Sigmoid colon (tissue), 3 donors: ENCODE results near the gene MPI.

Experiments used
- POLR2A ChIP-seq, 2 donors: fragments of 450-650 bp; IDR thresholded peaks; one replicate each; pipeline ENCODE4 v1.6.1; 2016; ENCODE audit warnings: antibody characterized with exemption in 2 of 2, mild to moderate bottlenecking in 2 of 2, moderate library complexity in 2 of 2
- TF ChIP-seq, protein P1 (sequence below), 4 experiments: fragments of 450-650 bp in 3 of 4; fragments of 200-600 bp in 1 of 4; IDR thresholded peaks; one replicate each; pipeline ENCODE4 v1.5.1; 2016 to 2019; ENCODE audit warnings: antibody characterized with exemption in 4 of 4, mild to moderate bottlenecking in 3 of 4, moderate library complexity in 2 of 4

DNA sequence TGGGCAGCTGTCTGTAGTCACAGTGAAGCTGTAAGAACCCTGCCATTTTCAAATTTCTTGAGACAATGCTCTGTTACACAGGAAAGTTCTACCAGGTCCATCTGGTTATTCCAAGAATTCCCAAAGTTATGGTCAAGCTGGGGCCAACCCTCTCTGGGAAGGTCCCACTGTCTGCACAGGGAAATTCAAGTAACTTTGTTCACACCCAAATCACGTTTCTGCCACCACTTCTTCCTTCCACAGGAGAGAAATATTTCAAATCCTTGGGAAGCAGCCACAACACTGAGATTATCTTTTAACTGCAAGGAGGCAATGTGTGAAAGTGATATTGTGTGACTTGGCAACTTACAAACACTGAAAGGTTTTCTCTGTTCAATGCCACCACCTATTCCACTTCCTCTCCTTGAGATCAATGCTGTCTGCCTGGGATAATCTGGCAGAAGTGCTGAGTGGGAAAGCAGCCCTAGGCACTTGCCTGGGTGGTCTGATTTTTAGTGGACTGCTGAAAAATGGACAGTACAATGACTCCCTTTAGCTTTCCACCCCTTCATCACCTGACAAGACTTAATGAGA lies 22.3 kb upstream of the MPI start:
- no peak for TF ChIP-seq POLR2A (IDR thresholded peaks at IDR 0.05)
- TF ChIP-seq, protein P1, sequence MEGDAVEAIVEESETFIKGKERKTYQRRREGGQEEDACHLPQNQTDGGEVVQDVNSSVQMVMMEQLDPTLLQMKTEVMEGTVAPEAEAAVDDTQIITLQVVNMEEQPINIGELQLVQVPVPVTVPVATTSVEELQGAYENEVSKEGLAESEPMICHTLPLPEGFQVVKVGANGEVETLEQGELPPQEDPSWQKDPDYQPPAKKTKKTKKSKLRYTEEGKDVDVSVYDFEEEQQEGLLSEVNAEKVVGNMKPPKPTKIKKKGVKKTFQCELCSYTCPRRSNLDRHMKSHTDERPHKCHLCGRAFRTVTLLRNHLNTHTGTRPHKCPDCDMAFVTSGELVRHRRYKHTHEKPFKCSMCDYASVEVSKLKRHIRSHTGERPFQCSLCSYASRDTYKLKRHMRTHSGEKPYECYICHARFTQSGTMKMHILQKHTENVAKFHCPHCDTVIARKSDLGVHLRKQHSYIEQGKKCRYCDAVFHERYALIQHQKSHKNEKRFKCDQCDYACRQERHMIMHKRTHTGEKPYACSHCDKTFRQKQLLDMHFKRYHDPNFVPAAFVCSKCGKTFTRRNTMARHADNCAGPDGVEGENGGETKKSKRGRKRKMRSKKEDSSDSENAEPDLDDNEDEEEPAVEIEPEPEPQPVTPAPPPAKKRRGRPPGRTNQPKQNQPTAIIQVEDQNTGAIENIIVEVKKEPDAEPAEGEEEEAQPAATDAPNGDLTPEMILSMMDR (IDR thresholded peaks at IDR 0.05), result no peak
